Pancreas (tissue), 10 donors: ENCODE data around the gene PLEKHH1. TPM values are rescaled to one million over a fixed set of nuclear protein-coding genes. Genes with fewer than 3 reads are reported as not detected.

Experiments used
- ATAC-seq, 4 donors: fragments of 200-7000 bp; cut with Tn5 transposase; one replicate each; pipeline versions ENCODE4 v1.8.0 to v1.9.1; 2020; ENCODE audit warnings: mild to moderate bottlenecking in 4 of 4, moderate library complexity in 4 of 4
- DNase-seq, 6 donors: peaks; one replicate each; pipeline ENCODE4 v3.0.0-alpha.2; 2020
- FAIRE-seq: peaks from 2 replicates; lab custom pipeline; 2012; peaks lifted over from hg19 to GRCh38; lab: Jason Lieb, UNC
- H3K27ac ChIP-seq, 4 donors: fragments of 200-600 bp; sonication (generic); 1 replicate in 3 of 4; 2 replicates in 1 of 4; pipeline versions ENCODE4 v1.5.0 to v1.8.0; 2020
- H3K27me3 ChIP-seq, 4 donors: fragments of 200-600 bp; one replicate each; pipeline ENCODE4 v1.8.0; 2021
- H3K36me3 ChIP-seq, 3 donors: fragments of 200-600 bp; sonication (generic) in 1 of 3; one replicate each; pipeline versions ENCODE4 v1.5.0 to v1.8.0; 2020 to 2021
- H3K4me1 ChIP-seq, 3 donors: fragments of 200-600 bp; one replicate each; pipeline ENCODE4 v1.8.0; 2021
- H3K4me3 ChIP-seq, 4 donors: fragments of 200-600 bp; sonication (generic) in 2 of 4; one replicate each; pipeline versions ENCODE4 v1.5.0 to v1.8.0; 2020 to 2021
- H3K9me3 ChIP-seq, 4 donors: fragments of 200-600 bp; one replicate each; pipeline ENCODE4 v1.8.0; 2021
- CTCF ChIP-seq, 4 donors: fragments of 200-600 bp; sonication (generic) in 3 of 4; IDR thresholded peaks; one replicate each; pipeline versions ENCODE4 v1.5.0 to v1.8.0; 2021; ENCODE audit warnings: antibody characterized with exemption in 4 of 4
- WGBS, 2 donors: extraction: QIAGEN DNeasy Blood & Tissue Kit; methylation state at CpG; one replicate each; pipeline ENCODE4 v1.1.7; 2013; 5-methylcytosine and 5-hydroxymethylcytosine counted together
- intact Hi-C, 3 donors: fragments of 100-400 bp; cut with DNase I; formaldehyde crosslinking; loops; one replicate each; pipeline versions ENCODE4 v1.11.1 to v1.14.2; 2022
- polyA plus RNA-seq, 2 donors: library from polyadenylated mRNA; stranded (reverse); fragments of 200-250 nt; gene quantifications; one replicate each; pipeline ENCODE4 v1.2.3, GENCODE V29; 2013
- total RNA-seq, 6 donors: library from RNA; stranded (reverse); fragmentation: NEBNext Ultra II Directional in 4 of 6; extraction: Animal tissue kit (Norgen Biotek cat#: 25700) in 4 of 6; gene quantifications; one replicate each; pipeline versions ENCODE4 v1.2.1 to v1.2.4, GENCODE V29; 2021 to 2023
- donor health status: healthy with polysubstance abuse.
- donor health status: DM: no; HTN: no; CAD: no; lungs with moderate emphysema.
- donor health status: DM: no; HTN: no; CAD: no.
- donor health status: control.
- donor health status: control.
- donor health status: Bipolar disorder and iron deficiency.
- donor health status: DM: yes; HTN: yes; CAD: no.
- donor health status: DM: no; HTN: no; CAD: no.
- donor health status: DM: no; HTN: no; CAD: no.
- donor health status: DM: yes; HTN: yes; CAD: no.

The PLEKHH1 gene
- total and polyA plus RNA-seq, 8 donors = 15.0 to 48.8 (median 22.6) TPM

DNA sequence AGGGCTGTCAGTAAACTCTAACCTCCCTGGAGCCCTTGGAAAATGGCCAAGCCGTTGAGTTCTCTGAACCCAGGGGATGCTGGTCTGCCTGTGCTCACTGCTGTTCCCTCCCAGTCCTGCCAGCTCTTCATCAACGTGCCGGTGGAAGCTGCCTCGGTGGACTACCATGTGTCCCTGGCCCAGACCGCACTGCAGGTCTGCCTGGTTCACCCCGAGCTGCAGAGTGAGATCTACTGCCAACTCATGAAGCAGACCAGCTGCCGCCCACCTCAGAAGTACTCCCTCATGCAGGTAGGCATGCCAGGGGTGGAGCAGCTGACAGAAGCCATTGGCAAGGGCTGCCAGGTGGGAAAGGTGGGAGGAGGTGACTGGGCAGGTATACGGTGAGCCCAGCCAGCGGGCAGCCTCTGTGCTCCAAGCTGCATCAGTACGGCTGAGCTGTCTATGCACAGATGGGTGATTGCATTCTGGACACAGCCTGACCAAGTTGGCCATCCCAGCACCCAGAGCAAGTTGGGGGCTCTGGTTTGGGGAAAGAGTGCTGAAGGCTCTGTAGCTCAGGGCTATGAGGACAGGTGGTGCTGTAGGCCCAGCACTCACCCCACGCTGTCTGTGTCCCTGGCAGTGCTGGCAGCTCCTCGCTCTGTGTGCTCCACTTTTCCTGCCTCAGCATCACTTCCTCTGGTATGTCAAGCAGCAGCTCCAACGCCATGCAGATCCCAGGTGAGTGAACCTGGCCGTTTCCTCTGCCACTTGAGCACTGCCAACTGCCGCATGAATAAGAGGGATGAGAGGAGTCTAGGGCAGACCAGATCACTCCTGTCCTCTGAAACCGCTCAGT lies 45.0 kb downstream of the PLEKHH1 start:
- H3K27ac ChIP-seq = no peak overlapping the region
- FAIRE-seq (no peak), DNase-seq (peak in 1 of 6 donors; percentile 46), ATAC-seq (no peak)
- TF ChIP-seq CTCF (IDR thresholded peaks at IDR 0.05) = no peak
- H3K9me3 ChIP-seq = no peaks in the 10 kb centered on the region
- 81 to 87% methylated on average over 16 of the region's 16 CpGs for WGBS, 2 donors
- H3K36me3 ChIP-seq = peaks cover 0 to 19% (median 0%) of the 10 kb centered on the region in 3 donors
- no peaks in the 10 kb centered on the region for H3K4me1 ChIP-seq
- no peaks in the 10 kb centered on the region for H3K27me3 ChIP-seq
- intact Hi-C loops = loop anchor here in 1 of 3 donors (10.0 kb wide), 1 partner anchor 153 kb away; no protein-coding TSS in a partner anchor
- no peak overlapping the region for H3K4me3 ChIP-seq

GRCh38 chr14:67579040-67579439 lies 46.0 kb downstream of the PLEKHH1 start:
- FAIRE-seq = no peak
- Histone ChIP-seq H3K4me1 (no peaks in the 10 kb centered on the region), H3K27ac (no peak overlapping the region), H3K36me3 (peaks cover 0 to 19% (median 0%) of the 10 kb centered on the region in 3 donors), H3K27me3 (no peaks in the 10 kb centered on the region), H3K9me3 (no peaks in the 10 kb centered on the region), H3K4me3 (no peak overlapping the region)
- intact Hi-C loops = loop anchor here in 1 of 3 donors (10.0 kb wide), 1 partner anchor 154 kb away; no protein-coding TSS in a partner anchor
- DNase-seq = peak in 1 of 6 donors; percentile 50
- no peak for ATAC-seq
- TF ChIP-seq CTCF (IDR thresholded peaks at IDR 0.05) = no peak
- 80 to 81% methylated on average over 15 of the region's 15 CpGs for WGBS, 2 donors

DNA sequence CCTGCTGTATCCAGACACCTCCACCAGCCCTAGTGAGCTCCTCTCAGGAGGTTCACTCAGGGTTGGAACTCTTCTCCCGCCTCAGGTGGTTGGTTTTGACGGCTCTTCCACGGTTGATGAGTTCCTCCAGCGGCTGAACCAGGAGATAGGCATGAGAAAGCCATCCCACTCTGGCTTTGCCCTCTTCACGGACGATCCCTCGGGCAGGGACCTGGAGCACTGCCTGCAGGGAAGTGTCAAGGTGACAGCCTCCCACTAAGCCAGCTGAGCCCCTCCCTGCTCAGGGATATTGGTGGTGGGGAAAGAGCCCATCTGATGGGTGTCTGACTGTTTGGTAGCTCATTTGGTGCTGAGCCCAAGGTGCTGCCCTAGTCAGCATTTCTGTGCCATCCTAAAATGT lies 46.5 kb downstream of the PLEKHH1 start:
- FAIRE-seq (no peak), DNase-seq (peak in 1 of 6 donors; percentile 33), ATAC-seq (no peak)
- intact Hi-C loops = loop anchor here in 2 of 3 donors (10.0 kb wide), 3 partner anchors 95 to 155 kb away; partner anchors contain the start of genes RDH12 (in 2 of the 2) and VTI1B (in 1 of the 2)
- no peak overlapping the region for H3K4me3 ChIP-seq
- no peak overlapping the region for H3K27ac ChIP-seq
- no peaks in the 10 kb centered on the region for H3K27me3 ChIP-seq
- no peak for TF ChIP-seq CTCF (IDR thresholded peaks at IDR 0.05)
- WGBS, 2 donors = 88 to 91% methylated on average over 7 of the region's 7 CpGs
- H3K4me1 ChIP-seq = no peaks in the 10 kb centered on the region
- peaks cover 0 to 19% (median 0%) of the 10 kb centered on the region in 3 donors for H3K36me3 ChIP-seq
- no peaks in the 10 kb centered on the region for H3K9me3 ChIP-seq

DNA sequence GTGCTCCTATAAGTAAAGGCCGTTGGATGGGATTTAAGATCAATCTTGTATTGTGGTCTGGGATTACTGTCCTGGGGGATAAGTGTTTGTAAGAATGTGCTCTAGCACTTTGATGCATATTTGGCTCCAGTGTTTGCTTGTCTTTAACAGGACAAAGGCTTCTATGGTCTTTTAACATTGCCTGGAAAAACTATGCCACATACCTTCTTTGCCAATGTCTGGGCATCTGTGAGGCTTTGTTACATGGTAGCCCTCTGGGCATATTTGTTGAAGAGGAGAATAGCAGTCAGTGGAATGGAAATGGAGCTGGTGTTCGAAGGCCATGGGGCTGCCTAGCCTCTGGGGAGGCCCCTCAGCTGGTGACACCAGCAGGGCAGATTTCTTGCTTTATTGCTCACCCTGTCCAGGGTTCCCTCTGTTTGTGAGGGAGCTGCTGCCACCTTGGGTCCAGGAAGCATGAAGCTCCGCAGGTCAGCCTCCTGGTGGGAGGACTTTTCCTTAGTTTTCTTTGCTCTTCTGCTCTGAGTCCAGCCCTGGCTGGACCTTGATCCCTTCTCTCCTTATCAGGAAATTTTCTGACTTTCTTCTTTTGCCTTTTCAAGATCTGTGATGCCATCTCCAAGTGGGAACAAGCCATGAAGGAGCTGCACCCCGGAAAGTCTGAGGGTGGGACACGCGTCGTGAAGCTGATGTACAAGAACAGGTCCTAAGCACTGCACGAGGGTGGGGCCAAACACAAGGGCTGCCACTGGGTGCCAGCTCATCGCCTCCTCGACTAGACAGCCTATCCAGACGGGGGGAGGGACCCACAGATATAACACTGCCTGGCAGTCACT lies 47.5 kb downstream of the PLEKHH1 start:
- no peak overlapping the region for H3K4me3 ChIP-seq
- WGBS, 2 donors = 86% methylated on average over 11 of the region's 11 CpGs
- H3K36me3 ChIP-seq = peaks cover 0 to 26% (median 0%) of the 10 kb centered on the region in 3 donors
- H3K27me3 ChIP-seq = no peaks in the 10 kb centered on the region
- no peaks in the 10 kb centered on the region for H3K4me1 ChIP-seq
- ATAC-seq (no peak), FAIRE-seq (no peak), DNase-seq (peak in 1 of 6 donors; percentile 36)
- TF ChIP-seq CTCF (IDR thresholded peaks at IDR 0.05) = no peak
- H3K9me3 ChIP-seq = no peaks in the 10 kb centered on the region
- no peak overlapping the region for H3K27ac ChIP-seq
- intact Hi-C loops = loop anchor here in 2 of 3 donors (10.0 kb wide), 2 partner anchors 94 to 124 kb away; partner anchors contain the start of genes RDH12 (in 2 of the 2) and VTI1B (in 1 of the 2)
